ENCODE measurements around the gene SYNE1.

DNA sequence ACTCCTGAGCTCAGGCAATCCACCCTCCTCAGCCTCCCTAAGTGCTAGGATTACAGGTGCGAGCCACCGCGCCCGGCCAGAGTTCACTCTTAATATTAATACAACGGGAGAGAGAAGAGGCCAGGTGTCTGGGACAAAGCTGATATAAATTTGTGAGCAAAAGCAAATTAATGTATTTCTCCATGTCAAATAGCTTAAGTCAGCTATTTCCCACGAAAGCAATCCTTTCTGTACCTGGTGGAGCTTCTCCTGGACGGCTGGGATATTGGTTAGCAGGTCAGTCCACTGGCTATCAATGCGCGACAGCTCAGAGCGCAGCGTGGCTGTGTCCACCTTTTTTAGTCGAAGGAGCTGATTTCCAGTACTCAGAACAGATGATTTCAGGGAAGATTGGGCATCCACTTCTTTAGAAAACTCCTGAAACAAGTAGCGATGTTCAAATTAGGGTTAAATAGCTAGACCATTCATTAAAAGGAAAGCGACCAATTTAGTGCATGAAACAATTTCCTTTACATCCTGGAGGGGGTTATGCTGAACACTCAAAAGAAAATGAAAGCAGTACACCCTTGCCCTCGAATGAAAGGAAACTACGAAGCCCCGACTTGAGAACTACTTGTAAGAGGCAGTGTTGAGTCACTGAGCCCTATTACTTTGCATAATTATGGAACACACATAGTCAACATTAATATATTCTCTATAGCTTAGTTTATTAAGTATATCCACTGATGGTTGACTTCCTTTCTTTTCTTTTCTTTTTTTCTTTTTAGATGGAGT is 403.4 kb downstream of the SYNE1 start:
- TF ChIP-seq EP300 (IDR thresholded peaks at IDR 0.05), result no peak
- TF ChIP-seq, protein P1, sequence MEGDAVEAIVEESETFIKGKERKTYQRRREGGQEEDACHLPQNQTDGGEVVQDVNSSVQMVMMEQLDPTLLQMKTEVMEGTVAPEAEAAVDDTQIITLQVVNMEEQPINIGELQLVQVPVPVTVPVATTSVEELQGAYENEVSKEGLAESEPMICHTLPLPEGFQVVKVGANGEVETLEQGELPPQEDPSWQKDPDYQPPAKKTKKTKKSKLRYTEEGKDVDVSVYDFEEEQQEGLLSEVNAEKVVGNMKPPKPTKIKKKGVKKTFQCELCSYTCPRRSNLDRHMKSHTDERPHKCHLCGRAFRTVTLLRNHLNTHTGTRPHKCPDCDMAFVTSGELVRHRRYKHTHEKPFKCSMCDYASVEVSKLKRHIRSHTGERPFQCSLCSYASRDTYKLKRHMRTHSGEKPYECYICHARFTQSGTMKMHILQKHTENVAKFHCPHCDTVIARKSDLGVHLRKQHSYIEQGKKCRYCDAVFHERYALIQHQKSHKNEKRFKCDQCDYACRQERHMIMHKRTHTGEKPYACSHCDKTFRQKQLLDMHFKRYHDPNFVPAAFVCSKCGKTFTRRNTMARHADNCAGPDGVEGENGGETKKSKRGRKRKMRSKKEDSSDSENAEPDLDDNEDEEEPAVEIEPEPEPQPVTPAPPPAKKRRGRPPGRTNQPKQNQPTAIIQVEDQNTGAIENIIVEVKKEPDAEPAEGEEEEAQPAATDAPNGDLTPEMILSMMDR (IDR thresholded peaks at IDR 0.05), result no peak
